CD4-positive, alpha-beta T cell treated with Interleukin-15 for 4 hours (primary cell): Measurements from ENCODE around the gene GLCE.
"Not testable (repeated sequence)": the region's sequence is repeated elsewhere in the genome, so short reads cannot be mapped to it uniquely, and the experiment has no call there.

Experiments used
- DNase-seq: peaks from one replicate; pipeline ENCODE4 v3.0.0-alpha.2; 2020; ENCODE audit warnings: low spot score

GLCE gene

DNA sequence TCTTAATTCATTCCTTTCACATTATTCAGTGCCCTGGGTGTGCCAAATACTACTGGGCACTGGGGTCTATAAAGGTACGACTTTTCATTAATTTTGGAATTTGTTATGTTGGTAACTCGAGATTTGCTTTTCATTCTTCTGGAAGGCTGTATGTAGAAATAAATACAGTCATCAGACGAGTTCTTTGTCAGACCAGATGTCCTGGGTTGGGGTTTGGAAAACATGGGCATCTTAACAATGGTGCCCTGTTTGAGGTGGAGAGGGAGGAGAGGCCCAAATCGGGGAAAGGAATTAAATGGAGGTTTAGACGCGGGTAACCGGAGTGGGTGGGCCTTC is 662 bp upstream of the GLCE start:
- DNase-seq = no peak

DNA sequence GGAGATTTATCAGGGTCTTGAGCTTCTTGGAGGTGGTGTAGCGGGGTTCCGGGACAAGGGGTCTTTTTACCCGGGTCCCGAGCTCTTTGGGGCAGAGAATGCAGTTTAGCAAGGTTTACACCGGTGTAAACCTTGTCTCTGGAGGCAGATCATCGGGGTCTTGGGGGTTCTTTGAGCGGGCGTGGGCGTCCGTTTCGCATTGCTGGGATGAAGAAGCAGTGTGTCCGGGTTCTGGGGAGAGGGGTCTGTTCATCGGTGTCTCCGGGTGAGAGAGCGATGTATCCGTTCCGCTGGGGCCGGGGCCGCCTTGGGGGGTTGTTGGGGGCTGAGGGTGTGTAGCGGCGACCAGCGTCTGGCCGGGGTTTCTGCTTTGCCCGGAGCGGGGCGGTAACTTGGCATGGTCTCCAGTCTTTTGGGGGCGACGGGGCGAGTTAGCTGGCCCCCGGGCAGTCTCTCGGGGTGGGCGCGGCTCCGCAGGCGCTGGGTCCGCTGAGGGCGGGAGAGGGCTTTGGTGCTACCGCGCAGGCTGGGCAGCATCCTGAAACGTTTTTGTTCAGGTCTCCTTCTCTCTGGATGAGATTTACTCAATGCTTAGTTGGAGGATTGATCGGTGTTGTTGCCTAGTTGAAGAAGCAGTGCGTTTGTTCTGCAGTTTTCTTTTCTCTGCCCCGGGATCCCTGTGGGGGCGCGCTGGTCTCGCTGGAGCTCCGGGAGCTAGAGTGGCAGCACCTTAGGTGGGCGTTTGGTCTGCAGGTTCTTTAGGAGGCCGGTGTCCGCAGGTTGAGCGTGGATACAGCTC is 843 bp downstream of the GLCE start:
- DNase-seq = peak; percentile 9

DNA sequence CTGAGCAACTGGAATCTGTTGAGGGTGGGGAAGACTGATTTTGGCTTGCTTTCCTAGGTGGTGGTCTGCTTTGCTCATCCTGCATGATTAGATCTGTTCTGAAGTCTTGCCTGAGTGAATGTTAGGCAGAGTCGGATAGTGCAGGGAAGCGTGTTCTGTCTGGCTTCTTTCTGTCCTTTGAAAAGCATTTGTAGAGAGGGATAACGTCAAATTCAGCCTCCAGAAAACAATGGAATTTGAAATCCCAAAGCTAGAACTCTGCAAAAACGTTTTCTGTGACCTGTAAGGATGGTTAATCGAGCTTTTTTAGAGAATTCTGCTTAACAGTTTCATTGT is 1.4 kb downstream of the GLCE start:
- no peak for DNase-seq

DNA sequence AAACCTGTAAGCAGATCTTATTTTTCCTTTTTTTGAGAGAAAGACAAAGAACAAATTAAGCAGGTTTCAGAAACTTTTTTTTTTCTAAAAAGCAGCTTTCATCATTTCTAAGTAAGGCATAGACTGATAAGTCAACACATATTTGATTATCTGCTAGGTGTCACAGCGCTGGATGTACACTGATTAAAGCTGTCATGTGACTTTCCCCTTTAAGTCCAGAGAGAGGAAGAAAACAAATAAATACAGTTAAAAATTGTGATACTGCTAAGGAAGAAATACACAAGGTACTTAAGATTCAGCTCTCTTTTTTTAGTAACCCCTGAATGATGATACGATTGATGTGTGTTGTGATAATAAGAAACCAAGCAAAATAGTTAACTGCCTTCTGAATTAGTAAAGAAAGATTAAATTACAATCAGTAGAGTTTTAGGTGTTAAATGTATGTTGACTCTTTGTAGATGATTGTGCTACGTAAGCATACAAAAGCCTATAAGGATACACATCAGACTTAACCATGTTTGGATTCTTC is 2.8 kb downstream of the GLCE start:
- no peak for DNase-seq

DNA sequence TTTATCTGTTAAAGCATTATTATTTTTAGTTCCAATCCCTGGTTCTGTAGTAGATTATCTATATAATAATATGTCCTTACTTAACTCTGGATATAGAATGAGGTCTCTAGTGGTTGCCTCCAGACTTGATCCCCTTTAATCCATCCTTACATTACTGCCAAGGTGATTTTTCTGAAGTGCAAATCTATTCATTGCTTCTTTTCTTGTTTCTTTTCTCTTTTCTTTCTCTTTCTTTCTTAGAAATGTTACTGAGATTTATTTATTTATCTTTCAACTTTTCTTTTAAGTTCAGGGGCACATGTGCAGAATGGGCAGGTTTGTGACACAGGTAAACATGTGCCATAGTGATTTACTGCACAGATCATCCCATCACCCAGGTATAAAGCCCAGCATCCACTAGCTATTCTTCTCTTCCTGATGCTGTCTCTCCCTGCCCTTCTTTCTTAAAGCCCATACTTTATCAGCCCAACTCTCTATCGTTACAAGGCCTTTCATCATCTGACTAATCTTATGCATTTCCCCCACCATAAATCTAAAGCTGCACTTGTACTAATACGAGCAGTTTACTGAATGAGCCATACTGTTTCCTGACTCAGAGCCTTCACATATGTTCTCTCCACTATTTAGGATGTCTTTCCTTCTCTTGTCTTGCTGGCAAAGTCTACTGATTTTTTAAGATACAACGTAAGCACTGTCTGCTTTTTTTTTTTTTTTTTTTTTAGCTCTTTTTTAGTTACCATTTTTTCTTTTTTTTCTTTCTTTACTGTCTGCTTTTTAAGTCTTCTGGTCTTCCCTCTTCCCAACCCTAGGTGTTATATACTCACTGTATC is 4.6 kb downstream of the GLCE start:
- no peak for DNase-seq

DNA sequence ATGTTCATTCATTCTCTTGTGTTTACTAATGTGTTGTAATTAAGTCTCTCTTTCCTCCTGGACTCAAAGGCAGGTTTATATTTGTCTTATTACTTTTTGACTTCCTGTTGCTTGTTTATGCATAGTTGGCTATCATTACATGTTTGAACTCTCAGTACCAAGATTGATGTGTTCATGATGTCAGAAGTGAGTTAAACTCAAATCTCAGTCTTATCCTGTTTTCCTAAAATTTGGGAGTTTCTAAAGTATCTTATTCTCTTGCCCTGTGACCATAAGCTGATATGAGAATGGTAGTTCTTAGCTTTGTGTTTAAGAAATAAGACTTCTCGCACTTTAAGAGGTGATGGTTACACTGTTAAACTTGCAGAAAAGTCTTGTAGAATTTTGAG is 5.2 kb downstream of the GLCE start:
- DNase-seq = no peak

DNA sequence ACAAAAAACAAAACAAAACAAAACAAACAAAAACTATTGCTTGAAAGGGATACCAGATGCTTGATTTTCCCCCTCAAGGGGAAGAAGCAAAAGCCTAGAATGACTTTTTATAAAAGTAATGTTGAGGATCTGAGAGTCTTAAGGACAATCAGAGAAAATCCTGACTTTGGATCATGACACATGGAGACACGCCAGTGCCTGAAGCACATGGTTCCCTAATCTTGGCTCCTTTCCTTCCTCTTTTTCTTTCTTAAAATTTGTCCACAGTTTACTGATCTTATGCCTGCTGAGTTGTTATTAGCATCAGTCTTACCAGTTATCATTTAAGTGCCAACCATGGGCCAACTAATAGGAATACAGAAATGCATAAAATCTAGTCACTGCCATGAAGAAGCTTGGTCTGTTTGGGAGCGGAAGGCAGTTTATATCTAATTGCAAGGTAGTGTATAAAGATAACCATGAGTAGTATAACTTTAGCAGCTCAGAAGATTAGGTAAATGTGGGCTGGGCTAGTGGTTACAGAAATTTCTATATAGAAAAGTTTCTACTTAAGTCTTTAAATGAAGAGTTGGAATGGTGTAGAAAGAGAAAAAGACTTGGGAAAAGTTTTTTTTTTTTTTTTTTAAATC is 6.9 kb downstream of the GLCE start:
- no peak for DNase-seq

DNA sequence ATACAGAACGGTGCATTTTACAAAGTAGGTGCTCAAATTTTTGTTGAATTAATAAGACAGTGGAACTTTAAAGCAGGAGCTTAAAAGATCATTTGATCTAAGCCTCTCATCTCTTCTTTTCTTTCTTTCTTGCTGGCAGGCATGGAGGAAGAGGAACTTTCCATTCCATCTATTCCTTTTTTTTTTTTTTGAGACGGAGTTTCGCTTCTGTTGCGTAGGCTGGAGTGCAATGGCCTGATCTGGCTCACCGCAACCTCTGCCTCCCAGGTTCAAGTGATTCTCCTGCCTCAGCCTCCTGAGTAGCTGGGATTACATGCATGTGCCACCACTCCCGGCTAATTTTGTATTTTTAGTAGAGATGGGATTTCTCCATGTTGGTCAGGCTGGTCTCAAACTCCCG is 7.9 kb downstream of the GLCE start:
- DNase-seq = not testable (repeated sequence)

DNA sequence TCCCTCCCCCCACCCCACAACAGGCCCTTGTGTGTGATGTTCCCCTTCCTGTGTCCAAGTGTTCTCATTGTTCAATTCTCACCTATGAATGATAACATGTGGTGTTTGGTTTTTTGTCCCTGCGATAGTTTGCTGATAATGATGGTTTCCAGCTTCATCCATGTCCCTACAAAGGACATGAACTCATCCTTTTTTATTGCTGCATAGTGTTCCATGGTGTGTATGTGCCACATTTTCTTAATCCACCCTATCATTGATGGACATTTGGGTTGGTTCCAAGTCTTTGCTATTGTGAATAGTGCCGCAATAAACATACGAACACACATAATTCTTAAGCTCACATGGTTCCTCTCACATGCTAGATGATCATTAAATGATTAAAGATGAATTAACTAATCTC is 9.1 kb downstream of the GLCE start:
- DNase-seq = not testable (repeated sequence)

DNA sequence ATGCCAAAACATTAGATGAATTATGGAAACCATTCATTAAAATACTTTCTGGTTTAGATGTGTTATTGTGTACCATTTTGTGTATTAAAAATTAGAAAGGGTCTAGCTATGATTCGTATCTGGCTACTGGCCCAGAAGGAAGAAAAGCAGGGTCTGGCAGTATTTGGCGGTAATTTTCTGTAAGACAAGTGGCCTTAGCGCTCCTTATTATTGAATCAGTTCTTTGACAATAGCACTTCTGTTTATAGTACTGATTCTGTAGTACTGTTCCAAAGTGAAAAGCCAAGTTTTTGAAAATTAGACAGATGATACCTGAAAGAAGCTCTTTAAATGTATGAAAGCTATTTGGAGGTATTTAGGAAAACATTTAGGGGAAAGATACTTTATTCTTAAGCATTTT is 10.2 kb downstream of the GLCE start:
- DNase-seq = no peak

DNA sequence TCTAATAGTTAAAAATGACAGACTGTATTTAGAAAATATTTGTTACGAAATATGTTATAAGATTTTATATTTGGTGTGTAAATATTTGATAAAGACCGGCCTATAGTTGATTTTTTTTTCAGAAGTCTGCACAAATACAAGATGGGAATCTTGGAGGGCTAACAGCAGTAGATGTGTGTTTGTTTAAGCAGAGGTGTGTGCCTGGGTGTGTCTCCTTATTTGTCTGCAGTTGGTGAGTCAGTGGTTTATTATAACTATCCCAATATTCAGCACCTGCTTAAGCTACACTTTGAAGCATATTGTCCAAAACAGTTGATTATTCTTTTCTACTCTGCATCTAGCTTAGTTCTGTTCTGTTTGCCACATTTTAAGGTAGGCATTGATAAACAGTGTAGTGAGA is 12.4 kb downstream of the GLCE start:
- no peak for DNase-seq

DNA sequence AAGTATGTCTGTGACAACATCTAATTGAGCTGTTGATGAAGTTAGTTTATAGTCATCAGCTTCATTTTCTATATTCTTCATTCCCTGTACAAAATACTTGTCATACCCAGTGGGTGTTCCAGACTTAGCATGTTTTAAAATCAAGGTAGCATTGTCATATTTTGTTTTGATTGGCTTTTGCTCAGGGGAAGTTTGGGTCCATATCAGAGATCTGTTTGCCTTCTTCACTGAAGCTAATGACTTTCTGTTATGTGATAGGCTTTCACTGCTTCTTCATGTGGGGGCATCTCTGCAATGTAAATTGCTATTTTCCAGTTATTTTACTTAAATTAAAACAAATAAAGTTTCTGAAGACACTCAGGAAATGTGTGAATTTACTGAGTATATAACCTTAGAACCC is 15.1 kb downstream of the GLCE start:
- no peak for DNase-seq

DNA sequence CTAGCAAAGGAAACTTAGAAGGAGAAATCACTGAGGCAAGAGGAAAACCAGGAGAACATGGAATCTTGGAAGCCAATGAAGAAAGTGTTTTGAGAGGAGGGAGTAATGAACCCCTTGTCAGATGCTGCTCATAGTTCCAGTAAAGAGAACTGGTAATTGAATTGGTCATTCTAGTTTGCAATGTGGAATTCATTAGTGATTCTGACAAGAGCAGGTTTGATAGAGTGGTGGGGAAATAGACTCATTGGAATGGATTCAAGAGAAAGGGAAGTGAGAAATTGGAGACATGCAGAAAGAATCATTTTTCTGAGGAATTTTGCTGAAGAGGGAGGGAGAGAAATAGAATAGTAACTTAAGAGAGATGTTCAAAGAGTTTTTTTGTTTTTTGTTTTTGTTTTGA is 21.0 kb downstream of the GLCE start:
- no peak for DNase-seq

DNA sequence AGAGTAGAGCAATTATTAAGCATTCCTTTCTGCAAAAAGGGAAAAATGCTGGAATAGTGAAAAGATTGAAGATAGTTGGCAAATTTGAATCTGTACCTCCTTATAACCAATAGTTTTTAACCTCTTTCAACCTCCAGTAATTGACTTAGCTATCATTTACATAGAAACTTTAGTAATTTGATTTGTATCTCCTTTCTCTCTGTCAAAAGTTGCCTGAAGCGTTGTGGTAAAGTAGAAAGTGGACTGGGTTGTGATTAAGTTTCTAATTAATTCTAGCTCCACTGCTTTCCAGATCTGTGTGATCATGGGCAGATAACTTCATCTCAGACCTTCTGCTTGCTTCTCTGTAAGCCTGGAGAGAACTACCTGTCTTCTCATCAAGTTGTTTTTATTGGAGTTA is 24.8 kb downstream of the GLCE start:
- no peak for DNase-seq

DNA sequence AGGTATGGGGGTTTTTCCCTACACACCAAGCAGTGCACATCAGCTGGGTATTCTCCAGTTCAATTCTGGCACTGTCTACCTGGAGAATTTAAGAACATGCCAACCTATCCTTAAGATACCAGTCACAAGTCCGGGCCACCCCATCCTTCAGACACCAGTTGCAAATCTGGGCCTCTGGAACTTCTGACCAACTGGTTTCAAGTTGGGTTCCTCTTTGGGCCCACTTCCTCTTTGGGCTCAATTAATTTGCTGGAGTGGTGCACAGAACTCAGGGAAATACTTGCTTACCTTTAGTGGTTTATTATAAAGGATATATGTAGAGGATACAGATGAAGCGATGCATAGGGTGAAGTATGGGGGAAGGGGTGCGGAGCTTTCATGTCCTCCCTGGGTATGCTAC is 25.3 kb downstream of the GLCE start:
- no peak for DNase-seq

DNA sequence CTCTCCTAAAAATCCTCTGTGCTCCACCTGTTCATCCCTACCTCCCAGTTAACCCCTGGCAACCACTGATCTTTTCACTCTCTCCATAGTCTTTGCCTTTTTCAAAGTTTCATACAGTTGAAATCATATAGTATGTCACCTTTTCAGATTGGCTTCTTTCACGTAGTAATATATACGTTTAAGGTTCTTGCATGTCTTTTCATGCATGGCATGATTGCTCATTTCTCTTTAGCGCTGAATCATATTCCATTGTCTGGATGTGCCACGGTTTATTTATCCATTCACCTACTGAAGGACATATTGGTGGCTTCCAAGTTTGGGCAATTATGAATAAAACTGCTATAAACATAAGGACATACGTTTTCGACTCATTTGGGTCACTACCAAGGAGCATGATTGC is 28.7 kb downstream of the GLCE start:
- DNase-seq = no peak

DNA sequence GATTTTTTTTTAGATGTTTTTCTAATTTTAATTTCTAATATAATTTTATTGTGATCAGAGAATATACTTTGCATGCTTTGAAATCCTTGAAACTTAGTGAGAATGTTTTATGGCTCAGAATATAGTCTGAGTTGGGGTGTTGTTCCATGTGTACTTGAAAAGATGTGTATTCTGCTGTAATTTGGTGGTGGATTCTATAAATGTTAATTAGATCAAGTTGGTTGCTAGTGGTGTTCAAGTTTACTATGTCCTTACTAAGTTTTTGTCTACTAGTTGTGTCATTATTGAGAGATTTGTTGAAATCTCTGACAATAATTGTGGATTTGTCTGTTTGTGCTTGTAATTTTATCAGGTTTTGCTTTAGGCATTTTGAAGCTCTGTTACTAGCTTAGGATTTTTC is 29.7 kb downstream of the GLCE start:
- DNase-seq = no peak

DNA sequence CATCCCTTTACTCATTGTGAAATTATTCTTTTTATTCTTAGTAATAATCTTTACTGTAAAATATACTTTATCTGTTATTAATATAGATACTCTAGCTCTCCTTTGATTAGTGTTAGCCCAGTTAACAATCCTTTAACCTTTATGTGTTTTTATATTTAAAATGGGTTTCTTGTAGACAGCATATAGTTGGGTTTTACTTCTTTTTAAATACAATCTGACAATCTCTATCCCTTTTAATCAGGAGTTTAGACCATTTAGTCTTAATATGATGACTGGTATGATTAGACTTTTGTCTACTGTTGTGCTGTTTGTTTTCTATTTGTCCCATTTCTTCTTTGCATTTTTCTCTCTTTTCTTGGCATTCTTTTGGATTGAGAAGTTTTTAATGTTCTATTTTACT is 30.1 kb downstream of the GLCE start:
- no peak for DNase-seq

DNA sequence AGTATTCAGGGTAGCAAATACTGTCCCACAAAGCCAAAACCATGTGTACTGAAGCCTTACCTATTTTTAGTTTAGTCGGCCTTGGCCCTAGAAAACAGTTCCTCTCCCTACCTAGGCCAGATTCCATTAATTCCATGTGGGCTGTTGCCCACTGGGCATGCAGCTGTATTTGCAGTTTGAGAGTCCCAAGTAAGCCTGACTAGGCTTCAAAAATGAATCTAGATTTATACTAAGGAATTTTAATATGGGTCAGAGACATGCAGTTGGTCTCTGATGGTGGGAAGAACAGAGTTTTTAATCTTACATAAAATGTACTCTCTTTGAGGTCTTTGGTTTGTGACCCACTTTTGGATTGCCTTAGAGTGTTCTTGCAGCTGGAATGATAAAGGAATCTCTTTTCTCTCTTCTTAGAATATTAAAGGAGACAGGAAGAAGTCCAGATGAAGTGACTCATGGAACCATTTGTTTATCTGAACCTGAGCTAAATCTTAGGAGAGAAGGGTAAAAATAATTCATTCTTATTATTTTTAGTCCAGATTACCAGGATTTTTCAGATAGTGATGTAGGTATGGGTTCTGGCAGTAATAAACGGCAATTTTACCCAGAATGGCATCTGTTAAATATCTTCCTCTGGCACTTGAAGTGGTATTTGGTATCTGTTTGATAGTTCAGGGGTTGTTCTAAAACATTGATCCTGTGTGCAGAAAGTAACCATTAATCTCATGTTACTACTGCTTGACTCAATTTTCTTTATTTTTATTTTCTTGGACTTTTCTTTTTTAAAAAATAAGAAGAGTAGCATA is 33.8 kb downstream of the GLCE start:
- no peak for DNase-seq

DNA sequence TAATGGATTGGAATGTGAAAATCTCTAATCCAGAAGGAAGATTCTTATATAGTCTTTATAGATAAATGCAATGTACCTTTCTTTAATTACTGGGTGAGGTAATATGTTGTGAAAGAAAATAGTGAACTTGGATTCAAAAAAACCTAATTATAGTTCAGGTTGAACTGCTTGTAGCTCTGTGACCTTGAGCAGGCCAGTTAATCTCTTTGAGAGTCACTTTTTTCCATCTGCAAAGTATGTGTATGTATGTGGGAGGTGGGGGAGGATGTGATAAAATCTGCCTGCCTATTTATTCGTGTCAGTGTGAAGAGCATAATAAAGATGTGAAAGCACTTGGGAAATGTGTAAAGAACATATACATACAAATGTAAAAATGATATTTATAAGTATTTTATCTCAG is 34.4 kb downstream of the GLCE start:
- no peak for DNase-seq

DNA sequence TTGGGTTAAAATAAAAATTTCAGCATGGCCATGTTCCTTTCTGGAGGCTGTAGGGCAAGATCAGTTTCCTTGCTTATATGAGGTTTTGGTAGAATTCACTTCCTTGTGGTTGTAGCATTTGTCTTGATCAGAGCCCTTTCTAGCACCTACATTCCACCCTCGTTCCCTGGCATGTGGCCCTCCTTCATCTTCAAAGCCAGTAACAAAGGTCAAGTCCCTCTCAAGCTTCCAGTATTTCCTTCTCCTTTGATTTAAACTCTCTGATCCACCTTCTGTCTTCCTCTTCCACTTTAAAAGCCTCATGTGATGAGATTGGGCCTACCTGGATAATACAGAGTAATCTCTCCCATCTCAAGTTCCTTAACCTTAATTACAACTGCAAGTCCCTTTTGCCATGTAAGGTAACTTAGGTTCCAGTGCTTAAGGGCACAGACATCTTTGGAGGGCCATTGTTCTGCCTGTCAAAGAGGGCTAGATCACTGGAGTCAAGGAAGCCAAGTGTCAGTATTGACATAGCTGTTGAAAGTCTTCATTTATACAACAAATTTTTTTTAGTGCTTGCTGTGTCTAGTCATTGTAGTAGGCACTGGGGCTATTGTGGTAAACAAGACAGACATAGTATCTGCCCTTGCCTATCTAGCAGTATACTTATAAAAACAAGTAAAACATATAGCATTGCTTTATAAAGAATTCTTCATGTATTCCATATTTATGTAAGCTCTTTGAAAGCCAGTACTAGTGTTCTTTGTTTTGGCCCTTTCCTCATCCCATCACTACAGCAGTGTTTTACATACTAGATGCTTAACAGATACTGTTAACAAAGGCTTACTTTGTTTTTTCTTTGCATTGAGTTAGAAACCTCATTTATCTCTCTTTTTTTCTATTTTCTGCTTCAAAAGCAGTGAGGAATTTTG is 40.7 kb downstream of the GLCE start:
- DNase-seq = no peak
